GM21717 (cell line): ENCODE data around the gene CCDC30.

Experiments used
- ATAC-seq: cut with Tn5 transposase; IDR thresholded peaks from one replicate; pipeline ENCODE4 v1.9.1; 2021; ENCODE audit warnings: mild to moderate bottlenecking, moderate library complexity; ENCODE audit not compliant: unreplicated experiment

The CCDC30 gene

DNA sequence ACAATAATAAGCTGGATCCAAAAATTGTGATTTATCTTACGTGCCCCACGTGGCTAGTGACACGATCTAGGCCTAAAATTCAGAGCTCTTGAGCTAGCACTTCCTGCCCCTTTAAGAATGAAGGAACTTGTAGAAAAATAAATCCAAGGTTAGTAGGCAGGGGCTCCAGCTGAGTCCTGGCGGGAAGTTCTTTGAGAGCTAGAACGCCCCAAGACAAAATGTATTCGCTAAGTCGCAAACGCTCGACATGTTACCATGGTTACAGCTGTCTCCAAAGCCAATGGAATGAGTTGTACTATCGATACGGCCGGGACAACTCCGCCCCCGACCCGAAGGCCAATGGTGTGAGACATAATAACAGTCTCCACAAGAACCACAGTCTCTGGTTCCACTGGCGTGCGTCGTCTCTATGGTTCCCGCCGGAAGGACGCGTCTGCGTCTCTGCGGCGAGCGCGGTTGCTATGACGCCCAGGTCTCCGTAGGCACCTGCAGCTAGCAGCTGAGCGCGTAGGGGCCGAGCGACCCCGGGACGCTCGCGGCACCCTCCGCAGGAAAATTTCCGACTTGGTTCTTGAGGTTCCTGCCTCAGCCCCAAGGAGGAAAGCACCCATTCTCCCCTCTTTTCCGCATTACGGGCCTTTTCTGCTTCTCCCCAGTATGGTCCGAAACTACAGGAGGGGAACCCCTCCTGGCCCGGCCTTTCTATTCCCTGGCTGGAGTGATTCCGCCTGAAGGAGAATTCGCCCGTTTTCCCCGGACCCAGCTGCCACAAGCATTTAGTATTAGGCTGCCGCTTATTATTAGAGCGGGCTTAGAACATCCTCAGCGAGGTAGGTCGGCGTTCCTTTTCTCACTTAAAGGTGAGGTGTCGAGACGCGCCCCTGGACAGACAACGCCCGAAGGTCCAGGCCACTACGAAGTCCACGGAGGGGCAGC, at the start of gene CCDC30:
Gene CCDC30, plus strand, starts transcription at position 459 of the 936 bp plus-strand sequence. CDS start 17,266 bp downstream, outside the sequence.
- peak; percentile 96 for ATAC-seq

DNA sequence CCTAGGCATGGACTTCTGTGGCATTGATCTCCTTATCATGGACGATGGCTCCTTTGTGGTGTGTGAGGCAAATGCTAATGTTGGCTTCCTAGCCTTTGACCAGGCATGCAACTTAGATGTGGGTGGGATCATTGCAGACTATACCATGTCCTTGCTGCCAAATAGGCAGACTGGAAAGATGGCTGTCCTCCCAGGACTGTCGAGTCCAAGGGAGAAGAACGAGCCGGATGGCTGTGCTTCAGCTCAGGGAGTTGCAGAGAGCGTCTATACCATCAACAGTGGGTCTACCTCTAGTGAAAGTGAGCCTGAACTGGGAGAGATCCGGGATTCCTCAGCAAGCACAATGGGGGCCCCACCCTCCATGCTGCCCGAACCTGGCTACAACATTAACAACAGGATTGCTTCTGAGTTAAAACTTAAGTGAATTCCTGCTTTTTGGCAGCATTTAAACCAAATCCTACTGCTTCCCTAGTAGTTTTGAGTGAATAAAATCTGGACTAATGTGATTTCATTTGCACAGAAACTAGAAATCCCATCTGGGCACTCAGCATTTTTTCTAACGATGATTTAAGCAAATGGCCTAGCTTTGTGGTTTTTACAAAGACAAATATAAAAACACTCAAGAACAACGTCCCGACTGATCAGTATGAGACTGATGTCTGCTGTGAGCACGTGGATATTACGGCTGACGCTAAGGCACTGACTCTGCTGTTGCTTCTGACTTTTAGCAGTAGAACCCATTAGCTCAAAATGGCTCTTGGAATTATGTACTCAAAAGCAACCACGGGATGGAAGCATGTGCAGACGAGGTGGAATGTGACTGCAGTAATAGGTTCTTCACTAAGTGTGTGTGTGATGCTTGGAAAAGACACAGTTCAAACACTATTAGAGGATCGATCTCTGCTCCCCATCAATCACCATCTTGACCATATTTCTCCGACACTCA, 48.3 kb upstream of the CCDC30 start:
- ATAC-seq = no peak

DNA sequence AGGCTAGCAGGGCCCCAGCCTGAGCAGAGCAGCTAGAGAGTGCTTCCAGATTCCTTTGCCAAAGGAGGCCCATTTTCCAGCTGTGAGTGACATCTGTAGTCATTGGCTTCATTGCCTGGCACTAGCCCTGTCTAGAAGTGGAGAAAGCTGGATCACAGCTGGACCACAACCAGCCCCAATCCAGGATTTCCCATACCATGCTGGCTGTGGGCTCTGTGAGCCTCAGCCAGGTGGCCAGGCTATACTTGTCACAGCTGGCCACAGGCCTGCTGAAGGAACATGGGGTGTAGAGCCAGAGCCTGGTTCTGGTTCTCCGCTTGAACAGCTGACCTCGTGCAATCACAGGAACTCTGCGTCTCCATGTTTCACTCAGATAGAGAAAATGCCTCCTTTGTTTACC, 45.9 kb upstream of the CCDC30 start:
- ATAC-seq = no peak

DNA sequence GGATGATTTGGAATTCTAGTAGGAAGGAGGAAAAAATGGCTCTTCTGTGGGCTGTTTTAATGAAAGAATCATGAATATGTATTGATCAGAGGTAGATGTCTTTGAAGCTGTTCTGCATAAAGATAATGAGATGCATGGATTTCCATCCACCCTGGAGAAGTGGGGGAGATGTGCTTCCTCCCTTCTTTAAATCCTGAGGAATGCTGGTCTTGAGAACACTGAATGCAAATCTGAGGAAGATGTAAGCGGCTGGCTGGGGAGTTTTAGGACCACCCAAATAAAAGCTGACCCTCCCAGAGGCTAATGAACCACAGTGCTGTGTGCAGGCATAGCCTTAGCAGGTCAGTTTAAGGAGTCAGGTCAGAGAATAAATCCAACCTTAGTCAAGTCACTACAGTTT, 44.6 kb upstream of the CCDC30 start:
- ATAC-seq = no peak

DNA sequence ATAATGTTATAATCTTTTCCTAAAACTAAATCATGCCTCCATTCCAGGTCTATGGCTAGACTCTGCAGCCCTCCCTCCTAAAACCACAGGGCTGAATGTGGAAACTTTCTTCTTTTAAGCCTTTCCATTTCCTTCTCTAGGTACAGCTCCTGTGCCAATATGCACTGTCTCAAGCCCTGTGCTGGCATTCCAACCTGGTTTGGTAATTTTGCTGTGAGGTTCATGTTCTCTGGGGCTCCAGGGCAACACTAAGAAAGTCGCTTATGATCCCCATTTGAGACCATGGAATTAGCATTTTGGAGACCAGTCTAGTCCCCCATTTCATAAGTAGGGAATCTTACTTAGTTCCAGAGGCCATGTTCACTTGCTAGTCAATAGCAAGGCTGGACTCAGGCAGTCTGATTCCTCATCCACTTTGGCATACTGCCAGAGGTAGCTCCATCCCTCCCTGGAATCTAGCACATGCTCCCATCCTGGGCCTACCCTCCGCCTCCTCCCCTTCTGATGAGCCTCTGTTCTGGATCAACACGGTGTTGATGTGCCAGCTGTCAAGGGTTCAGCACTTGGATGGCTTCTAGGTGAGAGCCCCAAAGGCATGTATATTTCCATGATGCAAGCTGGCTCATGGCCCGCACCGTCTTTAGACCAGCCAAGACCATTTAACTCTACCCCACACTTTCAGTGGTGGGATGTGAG, 43.8 kb upstream of the CCDC30 start:
- ATAC-seq = no peak

DNA sequence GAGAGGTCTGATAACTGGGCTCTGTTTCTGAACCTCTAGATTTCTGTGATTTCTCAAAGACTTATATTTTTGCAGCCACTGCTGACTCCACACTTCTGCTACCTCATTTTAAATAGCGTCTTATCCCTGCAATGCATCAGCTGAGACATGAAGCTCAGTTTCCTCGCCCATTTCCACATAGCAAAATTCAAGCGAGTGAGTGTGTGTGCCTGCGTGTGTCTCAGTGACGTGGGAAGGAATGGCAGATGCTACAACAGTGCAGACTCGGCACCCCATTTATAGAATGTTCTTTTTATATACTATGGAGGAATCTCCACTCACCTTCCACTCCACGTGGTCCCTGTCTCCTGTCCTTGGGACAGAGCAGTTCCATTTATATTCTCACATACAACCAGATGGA, 43.0 kb upstream of the CCDC30 start:
- ATAC-seq = no peak

DNA sequence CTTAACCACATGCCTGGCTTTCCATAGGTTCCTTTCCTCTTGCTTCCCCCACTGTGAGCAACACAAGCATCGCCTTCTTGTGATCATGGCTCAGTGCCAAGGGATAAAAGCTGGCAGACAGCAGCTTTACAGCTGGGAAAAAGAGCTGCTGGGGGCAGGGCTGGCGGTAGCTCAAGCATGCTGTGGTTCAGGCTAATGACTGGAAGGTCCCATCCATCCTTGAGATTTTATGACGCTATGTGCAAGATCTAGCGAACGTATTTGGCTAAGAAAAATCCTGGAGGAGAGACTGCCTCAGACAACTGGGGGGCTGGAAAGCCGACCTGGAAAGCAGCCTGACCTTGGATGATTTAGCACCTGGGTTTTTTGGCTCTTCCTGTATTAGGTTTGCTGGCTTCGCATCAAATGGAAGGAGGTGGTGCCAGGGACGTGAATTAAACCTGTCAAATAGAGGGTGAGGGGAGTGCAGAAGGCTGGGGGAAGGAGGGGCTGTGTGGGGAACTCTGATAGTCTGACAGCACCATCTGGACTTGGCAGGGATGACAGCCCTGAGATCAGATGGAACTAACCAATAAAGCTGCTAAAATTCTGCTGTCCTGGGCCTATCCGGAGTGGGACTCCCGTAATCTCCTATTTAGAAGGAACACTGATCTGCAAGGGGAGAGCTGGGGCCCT, 42.0 kb upstream of the CCDC30 start:
- ATAC-seq = no peak

DNA sequence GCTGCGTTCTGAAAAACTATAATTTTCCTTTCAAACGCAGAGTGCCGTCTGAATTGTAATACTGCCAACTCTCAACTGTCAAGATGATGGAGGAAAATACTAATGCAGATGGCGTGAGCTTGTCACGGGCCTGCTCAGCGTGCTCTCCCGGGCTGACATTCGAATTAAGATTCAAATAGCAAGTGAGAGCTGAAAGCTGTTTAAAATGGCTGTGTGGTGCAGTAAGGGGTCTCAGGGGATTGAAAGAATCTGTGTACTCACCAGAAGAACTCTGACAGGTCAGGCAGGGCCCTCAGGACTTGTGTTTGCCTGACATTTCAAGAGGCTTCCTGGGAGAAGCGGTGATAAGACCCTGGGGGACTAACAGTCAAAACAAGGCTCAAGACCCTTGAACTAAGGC, 40.3 kb upstream of the CCDC30 start:
- ATAC-seq = no peak

DNA sequence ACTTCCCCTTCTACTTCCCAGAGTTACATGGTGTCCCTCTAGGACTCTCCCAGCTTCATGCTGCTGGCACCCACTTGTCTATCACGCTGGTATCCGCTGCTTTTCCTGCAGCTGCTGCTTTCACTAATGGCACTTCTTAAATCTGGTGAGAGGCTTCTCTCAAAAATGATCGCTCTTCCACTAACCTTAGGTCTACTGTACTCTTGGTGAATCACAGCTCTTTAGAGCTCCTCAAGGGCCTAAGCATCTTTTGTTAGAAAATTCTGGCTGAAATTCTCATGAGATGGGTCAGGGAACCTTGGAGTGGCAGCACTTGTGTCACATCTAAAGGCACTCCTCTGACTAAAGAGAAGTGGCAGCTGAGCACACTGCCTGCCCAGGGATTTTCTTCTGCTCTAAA, 39.4 kb upstream of the CCDC30 start:
- no peak for ATAC-seq

DNA sequence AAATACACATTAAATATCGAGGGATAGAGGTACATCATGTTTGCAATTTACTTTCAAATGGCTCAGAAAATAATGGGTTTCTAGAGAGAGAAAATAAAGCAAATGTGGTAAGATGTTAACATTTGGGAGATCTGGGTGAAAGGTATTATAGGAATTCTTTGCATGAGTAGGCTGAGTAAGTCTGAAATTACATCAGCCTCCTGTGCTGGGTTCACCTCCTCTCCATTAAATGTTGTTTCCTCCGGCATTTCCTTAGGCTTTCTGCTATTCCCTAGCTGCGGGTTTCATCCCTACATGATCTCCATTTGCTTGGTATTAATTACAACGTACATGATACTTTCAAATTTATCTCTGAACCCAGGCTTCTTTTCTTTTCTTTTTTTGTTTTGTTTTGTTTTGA, 38.9 kb upstream of the CCDC30 start:
- no peak for ATAC-seq

DNA sequence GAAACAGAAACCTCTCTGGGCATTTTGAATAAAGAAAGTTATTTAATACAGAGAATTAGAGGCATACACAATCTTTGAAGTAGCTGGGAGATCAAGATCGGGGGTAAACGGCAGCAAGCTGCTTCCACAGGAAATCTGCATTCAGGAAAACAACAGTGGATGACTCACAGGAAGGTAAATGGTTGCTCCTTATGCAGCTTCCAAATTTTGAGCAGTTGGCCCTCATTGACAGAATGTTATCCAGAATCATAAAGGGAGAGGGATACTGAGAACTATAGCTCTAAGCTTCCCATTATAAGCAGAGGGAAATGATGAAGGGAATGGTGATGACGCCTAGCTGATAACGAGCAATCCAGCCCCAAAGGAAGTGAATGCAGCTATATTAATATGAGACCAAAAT, 35.8 kb upstream of the CCDC30 start:
- ATAC-seq = no peak

DNA sequence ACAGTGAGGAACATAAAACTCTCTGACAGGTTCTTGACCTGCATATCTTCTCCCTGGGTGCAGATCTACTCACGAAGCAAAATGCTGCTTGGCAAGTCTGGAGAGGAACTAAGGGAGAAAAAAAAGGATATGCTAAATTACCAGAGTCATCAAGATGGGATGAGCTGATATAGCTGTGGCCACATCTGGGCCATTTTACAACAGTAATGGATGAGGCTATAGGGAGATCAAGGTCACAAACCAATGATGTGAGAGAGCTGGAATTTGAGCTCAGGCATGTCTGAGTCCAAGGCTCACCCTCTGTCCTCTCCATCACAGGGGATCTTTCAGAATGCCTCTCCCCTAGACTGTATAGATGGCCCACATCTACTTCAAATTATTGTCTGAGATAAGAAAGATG, 33.5 kb upstream of the CCDC30 start:
- ATAC-seq = no peak

DNA sequence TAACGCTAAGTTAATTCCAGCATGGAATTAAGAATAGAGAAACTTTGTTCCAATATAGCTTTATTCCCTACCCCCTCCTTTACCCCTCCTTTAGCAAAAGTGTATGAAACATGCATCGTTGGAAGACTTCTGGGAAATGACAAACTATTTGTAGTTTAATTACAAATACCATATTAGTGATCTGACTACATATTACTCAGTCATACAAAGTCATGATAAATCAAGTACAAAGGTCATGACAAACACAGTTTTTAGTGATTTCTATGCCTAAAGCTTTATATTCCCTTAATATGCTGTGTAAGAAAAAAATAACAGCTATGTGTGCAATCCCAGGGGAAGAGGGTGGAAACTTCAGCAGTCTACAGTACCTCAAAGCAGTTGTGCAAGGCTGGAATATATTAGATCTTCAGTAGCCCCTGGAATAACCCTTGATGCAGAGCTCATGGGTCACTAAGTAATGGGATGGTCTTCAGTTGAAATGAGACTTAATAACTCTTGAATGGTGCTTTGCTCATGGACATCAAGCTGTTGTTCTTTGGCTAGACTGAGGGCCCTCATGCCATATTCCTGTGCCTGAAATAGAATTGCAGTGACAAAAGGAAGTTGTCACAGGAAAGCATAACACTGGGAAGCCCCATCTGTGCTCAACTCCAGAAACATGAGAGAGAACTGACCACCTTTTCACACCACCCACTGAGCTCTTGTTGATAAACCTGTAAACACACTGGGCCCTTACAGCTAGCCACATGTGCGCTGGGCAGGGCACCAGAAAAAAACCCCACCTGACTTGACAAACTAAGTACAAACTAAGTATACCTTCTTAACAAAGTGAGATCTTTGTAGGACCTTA, 32.6 kb upstream of the CCDC30 start:
- ATAC-seq = no peak

DNA sequence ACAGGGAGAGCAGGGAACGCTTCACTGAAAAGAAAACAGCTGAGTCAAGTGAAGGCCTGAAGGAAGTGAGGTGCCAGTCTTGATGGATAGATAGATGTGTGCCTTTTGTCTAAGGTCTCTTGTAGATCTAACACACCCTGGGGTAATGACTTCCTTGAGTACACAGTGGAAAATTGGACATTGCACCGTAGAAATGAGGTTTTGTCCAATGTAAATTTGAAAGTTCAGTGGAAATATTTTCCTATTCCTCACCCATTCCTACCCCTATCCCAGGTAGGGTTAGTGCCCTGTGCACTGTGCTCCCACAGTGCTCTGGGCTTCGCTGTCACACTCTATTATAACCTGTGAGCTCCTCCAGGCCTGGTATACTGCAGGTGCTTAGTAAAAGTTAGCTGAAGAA, 31.6 kb upstream of the CCDC30 start:
- ATAC-seq = no peak

DNA sequence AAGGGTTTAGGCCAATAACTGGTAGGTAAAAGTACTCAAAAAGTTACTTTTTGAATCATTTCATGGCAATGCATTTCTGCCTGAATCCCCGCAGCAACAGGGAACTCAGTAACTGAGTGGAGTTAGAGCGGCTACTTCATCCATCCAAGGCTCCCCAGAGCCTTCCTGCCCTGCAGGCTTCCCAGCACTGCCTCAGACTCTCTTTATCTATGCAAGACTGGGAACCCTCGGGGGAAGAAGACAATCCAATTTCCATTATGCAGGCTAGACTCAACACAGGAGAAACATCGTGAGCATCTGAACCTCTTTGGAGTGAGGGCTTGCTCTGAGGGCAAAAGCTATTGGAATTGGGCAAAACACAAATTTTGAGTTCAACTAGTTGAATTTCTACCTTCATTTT, 30.4 kb upstream of the CCDC30 start:
- no peak for ATAC-seq

DNA sequence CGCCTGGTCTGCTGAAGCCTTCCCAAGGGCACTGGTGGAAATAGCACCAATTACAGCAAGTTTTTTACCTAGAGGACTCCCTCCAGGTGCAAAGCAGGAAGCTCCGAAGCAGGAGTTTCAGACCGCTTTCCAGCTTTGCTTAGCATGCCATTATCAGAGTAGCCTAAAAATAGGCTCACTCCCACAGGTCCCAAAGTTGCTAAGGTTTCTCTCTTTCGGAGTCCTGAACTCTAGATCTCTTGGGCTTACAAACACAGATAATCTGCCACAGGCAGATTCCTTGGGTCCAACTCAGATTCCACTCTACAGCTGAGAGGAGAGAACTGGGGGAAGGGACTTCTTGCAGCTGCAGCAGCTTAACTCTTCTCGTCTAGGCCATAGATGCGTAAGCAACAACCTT, 29.7 kb upstream of the CCDC30 start:
- no peak for ATAC-seq

DNA sequence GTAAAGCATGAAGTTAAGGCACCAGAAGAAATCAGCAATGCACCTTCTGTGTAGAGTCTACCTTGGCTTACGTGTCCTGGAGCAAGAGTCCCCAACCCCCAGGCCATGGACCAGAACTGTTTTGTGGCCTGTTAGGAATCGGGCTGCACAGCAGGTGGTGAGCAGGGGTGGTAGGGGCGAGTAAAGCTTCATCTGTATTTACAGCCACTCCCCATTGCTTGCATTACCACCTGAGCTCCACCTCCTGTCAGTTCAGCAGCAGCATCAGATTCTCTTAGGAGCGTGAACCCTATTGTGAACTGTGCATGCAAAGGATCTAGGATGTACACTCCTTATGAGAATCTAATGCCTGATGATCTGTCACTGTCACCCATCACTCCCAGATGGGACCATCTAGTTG, 28.7 kb upstream of the CCDC30 start:
- no peak for ATAC-seq

DNA sequence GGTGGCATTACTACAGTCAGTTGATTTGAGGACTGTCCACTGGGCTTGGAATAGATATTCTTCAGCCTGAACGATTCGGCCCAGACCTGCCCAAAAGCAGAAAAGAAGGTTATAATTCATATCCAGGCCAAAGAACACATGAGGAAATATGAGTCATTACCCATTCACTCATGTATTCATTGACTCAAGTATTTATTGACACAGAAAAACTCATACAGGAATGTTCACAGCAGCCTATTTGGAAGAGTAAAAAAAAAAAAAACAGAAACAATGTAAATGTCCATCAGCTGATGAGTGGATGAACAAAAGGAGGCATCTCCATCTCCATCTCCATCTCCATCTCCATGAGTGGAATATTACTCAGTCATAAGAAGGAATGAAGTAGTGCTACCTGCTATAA, 23.1 kb upstream of the CCDC30 start:
- no peak for ATAC-seq

DNA sequence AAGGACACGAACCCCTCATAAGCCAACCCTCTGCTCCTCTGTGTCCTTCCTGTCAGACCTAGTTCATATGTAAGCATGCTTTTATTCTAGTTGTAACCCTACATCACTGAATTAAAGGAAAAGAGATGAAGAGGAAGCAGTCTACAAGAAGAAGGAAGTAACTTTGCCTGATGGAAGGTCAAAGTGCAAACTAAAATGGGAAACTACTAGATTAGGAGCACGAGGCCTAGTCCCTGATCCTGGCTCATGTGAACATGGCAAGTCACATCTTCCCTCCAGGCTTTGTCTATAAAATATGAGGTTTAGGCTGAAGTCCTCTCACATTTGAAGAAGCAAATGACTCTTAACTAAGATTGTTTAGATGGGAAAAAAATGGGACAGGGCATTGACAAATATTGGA, 20.4 kb upstream of the CCDC30 start:
- ATAC-seq = no peak

DNA sequence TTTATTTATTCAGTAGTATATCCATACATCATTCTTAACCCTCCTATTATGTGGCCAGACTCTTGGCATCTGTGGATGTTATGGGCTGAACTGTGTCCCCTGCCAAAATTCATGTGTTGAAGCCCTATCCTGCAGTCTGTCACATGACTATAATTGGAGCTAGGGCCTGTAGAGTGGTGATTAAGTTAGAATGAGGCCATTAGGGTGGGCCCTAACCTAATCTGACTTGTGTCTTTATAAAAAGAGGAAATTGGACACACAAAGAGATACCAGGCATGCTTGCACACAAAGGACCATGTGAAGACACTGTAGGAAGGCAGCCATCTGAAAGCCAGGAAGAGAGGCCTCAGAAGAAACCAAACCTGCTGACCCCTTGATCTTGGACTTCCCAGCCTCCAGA, 13.8 kb upstream of the CCDC30 start:
- ATAC-seq = no peak
